Duodenal mucosa (tissue), 2 donors: Measurements from ENCODE around the gene DPM1.

Source experiments
- H3K27ac ChIP-seq: one replicate; pipeline ENCODE4 v1.7.0; 2013; ENCODE audit warnings: low read depth, low read length
- H3K27me3 ChIP-seq, 2 donors: one replicate each; pipeline ENCODE4 v1.7.0; 2013; ENCODE audit warnings: low read length in 2 of 2, control low read depth in 1 of 2; ENCODE audit not compliant: insufficient read depth in 2 of 2, control insufficient read depth in 1 of 2
- H3K36me3 ChIP-seq, 2 donors: one replicate each; pipeline ENCODE4 v1.7.0; 2013; ENCODE audit warnings: low read length in 2 of 2, control low read depth in 1 of 2; ENCODE audit not compliant: insufficient read depth in 2 of 2, control insufficient read depth in 1 of 2
- H3K4me1 ChIP-seq, 2 donors: one replicate each; pipeline ENCODE4 v1.7.0; 2013; ENCODE audit warnings: low read length in 2 of 2, control low read depth in 1 of 2; ENCODE audit not compliant: insufficient read depth in 2 of 2, control insufficient read depth in 1 of 2
- H3K4me3 ChIP-seq, 2 donors: one replicate each; pipeline ENCODE4 v1.7.0; 2013; ENCODE audit warnings: low read length in 2 of 2, low read depth in 1 of 2
- H3K9ac ChIP-seq, 2 donors: one replicate each; pipeline ENCODE4 v1.7.0; 2013; ENCODE audit warnings: low read length in 2 of 2, low read depth in 1 of 2
- H3K9me3 ChIP-seq, 2 donors: one replicate each; pipeline ENCODE4 v1.7.0; 2013; ENCODE audit warnings: low read length in 2 of 2, control low read depth in 1 of 2; ENCODE audit not compliant: control insufficient read depth in 1 of 2

Gene DPM1

DNA sequence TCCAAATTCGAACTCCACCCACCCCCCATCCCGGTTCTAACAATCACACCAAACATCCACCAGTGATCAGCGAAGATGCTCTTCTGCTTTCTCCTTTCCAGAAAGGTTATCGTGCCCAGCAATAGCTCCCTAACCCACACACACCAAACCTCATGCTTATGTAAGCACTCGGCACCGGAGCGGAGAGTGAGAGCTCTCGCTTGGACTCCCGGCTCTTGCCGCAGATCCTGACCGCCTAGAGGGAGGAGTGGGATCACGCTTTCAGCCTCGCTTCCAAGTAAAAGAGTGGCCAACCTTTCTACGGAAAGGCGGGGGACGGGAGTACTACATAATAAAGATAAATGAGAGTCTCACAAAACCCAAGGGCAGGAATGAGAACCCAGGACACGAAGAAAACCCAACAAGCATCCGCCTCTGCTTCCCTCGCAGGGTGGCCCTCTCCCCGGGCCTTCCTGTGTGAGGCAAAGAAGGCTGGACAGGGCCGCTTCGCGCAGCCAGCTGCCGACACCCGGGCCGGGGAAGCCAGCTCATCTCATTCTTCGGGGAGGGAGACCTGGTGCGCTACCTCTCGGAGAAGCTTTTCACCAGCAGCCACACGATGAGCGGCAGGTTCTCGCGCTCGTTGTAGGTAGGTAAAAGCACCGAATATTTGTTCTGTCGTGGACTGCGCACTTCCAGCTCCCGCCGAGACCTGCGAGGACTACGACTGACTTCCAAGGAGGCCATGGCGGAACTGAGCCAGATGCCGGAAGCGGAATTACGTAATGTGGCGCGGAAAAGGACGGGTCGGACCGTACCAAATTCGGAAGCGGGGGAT lies at the start of gene DPM1:
Gene DPM1, minus strand, starts transcription at position 735 of the 817 bp plus-strand sequence. Its CDS starts 9 bp downstream, at position 726.
- Histone ChIP-seq H3K4me1 (peaks cover 29% of the 10 kb centered on the region in 2 donors), H3K27me3 (no peaks in the 10 kb centered on the region), H3K27ac (peak within 1 kb of the TSS; percentile 71), H3K9me3 (no peaks in the 10 kb centered on the region), H3K36me3 (peaks cover 13 to 19% of the 10 kb centered on the region in 2 donors), H3K4me3 (peak within 1 kb of the TSS; percentile 93 to 96), H3K9ac (peak within 1 kb of the TSS; percentile 88 to 97)

DNA sequence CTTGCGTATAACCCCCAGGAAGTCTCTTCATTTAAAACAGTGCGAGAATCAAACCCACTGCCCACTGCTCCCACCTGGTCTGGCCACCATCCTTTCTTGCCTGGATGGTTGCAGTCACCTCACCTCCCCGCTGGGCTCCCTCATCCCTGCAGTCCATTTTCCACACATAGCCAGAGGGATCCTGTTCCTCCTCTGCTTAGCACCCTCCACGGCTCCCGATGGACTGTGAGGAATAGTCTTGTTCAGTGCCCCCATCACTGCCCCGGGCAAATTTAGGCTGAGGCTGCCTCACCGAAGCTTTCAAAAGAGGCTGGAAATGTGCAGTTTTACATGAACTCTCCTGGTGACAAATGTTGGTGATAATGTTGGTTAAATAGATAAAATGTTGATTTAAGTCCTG lies 46.9 kb upstream of the DPM1 start:
- no peak overlapping the region for H3K4me3 ChIP-seq
- no peaks in the 10 kb centered on the region for H3K36me3 ChIP-seq
- no peak overlapping the region for H3K9ac ChIP-seq
- H3K27ac ChIP-seq, result no peak overlapping the region
- H3K27me3 ChIP-seq, result peaks cover 0 to 8% of the 10 kb centered on the region in 2 donors
- no peaks in the 10 kb centered on the region for H3K9me3 ChIP-seq
- peaks cover 6 to 9% of the 10 kb centered on the region in 2 donors for H3K4me1 ChIP-seq

DNA sequence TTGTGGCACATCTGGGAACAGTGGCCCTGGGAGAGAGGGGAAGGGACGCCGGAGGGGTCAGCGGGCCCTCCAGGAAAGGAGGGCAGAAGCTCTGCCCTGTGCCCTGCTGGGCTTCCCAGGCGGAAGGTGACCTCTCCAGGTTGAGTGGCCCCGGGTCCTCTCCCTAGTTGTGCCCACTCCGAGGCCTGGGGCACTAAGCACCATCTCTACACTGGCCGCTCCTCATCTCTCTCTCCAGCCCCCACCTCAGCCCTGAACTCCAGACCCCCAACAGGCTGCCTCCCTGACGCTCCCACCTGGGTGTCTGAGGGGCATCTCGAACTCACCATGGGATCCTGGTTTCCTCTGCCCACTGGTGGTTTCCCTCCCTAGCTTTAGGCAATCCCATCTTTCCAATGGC lies 46.4 kb upstream of the DPM1 start:
- no peak overlapping the region for H3K27ac ChIP-seq
- H3K27me3 ChIP-seq, result peaks cover 0 to 8% of the 10 kb centered on the region in 2 donors
- H3K4me1 ChIP-seq, result peaks cover 6 to 9% of the 10 kb centered on the region in 2 donors
- no peak overlapping the region for H3K9ac ChIP-seq
- no peaks in the 10 kb centered on the region for H3K36me3 ChIP-seq
- no peaks in the 10 kb centered on the region for H3K9me3 ChIP-seq
- H3K4me3 ChIP-seq, result no peak overlapping the region

DNA sequence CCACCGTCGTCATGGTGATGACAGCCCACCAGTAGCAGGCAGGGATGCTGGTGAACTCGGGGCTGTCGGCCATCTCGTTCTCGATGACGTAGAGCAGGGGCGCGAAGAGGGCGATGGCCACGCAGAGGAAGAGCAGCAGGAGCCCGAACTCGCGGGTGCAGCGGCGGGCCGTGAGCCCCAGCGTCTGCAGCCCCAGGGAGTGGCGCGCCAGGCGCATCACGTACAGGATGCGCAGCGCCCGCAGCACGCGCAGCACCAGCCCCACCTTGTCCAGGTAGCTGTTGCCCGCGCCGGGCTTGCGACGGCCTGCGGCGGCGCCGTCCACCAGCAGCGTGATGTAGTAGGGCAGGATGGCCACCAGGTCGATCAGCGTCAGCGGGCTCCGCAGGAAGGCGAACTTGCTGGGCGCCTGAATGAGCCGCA lies 46.0 kb upstream of the DPM1 start:
- H3K27ac ChIP-seq, result no peak overlapping the region
- H3K27me3 ChIP-seq, result peaks cover 0 to 10% of the 10 kb centered on the region in 2 donors

DNA sequence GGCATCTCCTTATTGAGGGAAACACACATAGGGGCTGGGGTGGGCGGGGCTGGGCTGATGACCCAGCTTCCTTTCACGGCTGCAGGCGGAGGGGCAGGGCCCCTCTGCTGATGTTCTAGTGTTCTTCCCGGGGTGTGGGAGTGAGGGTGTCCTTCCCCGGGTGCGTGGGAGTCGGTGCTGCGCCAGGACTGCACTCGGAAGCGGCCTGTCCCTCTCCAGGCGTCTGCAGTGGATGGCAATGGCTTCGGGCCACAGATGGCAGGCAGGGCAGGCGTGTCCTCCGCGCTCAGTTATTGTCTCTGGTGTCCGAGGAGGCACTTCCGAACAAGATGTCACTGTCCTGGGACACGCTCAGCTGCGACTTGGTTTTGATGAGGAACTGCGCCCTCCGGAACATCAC lies 45.4 kb upstream of the DPM1 start:
- peaks cover 0 to 11% of the 10 kb centered on the region in 2 donors for H3K27me3 ChIP-seq
- H3K9me3 ChIP-seq, result no peaks in the 10 kb centered on the region
- H3K27ac ChIP-seq, result no peak overlapping the region
- no peak overlapping the region for H3K4me3 ChIP-seq
- H3K4me1 ChIP-seq, result peaks cover 0 to 3% of the 10 kb centered on the region in 2 donors
- no peak overlapping the region for H3K9ac ChIP-seq
- no peaks in the 10 kb centered on the region for H3K36me3 ChIP-seq

More for the DNA sequence above, 46.0 kb upstream of the DPM1 start:
- Histone ChIP-seq H3K4me1 (peaks cover 5 to 8% of the 10 kb centered on the region in 2 donors), H3K36me3 (no peaks in the 10 kb centered on the region), H3K4me3 (no peak overlapping the region), H3K9ac (no peak overlapping the region), H3K9me3 (no peaks in the 10 kb centered on the region)

DNA sequence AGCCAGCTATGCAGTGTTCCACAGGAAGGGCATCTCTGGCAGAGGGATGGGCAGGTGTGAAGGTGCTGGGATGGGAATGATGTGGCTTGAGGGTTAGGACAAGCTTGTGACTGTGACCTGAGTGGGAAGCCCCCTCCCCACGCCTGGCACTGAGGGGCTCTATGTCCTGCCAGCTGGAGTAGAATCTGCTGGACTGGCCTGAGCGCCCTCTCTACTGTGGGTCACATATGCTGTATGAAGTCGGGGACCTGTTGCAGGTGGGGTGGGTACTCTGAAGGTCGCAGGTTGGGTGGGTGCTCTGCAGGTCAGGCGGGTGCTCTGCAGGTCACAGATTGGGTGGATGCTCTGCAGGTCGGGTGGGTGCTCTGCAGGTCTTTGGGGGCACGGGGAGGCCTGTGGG lies 44.3 kb upstream of the DPM1 start:
- H3K9me3 ChIP-seq, result no peaks in the 10 kb centered on the region
- no peak overlapping the region for H3K27ac ChIP-seq
- H3K4me1 ChIP-seq, result no peaks in the 10 kb centered on the region
- no peak overlapping the region for H3K4me3 ChIP-seq
- peaks cover 0 to 14% of the 10 kb centered on the region in 2 donors for H3K27me3 ChIP-seq
- H3K36me3 ChIP-seq, result no peaks in the 10 kb centered on the region
- no peak overlapping the region for H3K9ac ChIP-seq

DNA sequence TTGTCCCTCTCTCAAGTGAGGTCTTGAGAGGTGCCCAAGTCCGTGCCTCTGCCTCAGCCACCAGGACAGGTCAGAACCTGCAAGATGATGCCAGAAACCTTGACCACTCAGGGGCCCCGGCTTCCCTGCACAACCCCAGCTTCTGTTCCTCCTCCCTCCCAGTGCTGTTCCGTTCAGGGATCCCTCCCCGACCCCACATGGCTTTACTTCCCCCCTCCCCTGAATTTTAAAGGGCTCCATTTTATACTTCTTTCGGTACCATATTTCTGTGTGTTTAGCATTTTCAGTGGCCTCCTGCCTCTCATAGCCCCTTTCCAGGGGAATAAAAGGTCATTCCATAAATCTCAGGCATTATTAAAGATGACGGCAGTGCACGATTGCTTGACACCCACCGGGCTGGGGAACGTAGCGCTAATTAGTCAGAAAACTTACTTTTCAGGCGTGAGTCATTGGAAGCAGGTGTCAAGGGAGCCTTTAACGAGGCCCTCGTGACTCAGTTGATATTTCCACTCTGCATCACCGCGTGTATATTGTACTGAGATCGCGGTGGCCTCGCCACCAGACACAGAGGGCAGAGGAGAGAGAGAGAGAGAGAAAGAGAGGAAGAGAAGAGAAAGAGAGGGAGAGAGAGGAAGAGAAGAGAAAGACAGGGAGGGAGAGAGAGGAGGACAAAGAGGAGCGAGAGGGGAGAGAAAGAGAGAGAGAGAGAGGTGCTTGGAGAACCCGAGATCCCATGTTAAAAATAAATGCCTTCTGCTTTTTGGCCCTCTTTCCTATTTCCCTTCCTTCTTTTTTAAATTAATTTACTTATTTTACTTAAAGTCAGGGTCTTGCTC lies 43.3 kb upstream of the DPM1 start:
- no peaks in the 10 kb centered on the region for H3K9me3 ChIP-seq
- H3K4me1 ChIP-seq, result no peaks in the 10 kb centered on the region
- no peak overlapping the region for H3K4me3 ChIP-seq
- no peak overlapping the region for H3K9ac ChIP-seq
- H3K36me3 ChIP-seq, result no peaks in the 10 kb centered on the region
- peaks cover 0 to 16% of the 10 kb centered on the region in 2 donors for H3K27me3 ChIP-seq
- no peak overlapping the region for H3K27ac ChIP-seq

DNA sequence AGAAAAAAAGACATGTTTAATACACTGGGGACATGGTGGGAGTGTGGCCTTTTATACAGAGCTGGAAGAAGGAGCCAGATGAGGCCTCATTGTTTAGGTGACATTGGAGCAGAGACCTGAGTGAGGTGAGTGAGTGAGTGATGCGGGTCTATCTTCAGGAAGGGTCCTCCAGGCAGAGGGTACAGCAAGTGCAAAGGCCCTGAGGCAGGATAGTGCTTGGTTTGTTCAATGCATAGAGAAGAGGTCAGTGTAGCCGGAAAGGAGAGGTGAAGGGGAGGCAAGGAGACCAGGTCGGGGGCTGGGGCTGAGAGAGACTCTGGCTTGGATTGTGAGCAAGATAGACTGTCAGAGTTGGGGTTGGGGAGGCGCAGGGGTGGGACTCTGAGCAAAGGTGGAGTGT lies 41.0 kb upstream of the DPM1 start:
- Histone ChIP-seq H3K27me3 (peaks cover 0 to 19% of the 10 kb centered on the region in 2 donors), H3K4me3 (no peak overlapping the region), H3K27ac (no peak overlapping the region)

DNA sequence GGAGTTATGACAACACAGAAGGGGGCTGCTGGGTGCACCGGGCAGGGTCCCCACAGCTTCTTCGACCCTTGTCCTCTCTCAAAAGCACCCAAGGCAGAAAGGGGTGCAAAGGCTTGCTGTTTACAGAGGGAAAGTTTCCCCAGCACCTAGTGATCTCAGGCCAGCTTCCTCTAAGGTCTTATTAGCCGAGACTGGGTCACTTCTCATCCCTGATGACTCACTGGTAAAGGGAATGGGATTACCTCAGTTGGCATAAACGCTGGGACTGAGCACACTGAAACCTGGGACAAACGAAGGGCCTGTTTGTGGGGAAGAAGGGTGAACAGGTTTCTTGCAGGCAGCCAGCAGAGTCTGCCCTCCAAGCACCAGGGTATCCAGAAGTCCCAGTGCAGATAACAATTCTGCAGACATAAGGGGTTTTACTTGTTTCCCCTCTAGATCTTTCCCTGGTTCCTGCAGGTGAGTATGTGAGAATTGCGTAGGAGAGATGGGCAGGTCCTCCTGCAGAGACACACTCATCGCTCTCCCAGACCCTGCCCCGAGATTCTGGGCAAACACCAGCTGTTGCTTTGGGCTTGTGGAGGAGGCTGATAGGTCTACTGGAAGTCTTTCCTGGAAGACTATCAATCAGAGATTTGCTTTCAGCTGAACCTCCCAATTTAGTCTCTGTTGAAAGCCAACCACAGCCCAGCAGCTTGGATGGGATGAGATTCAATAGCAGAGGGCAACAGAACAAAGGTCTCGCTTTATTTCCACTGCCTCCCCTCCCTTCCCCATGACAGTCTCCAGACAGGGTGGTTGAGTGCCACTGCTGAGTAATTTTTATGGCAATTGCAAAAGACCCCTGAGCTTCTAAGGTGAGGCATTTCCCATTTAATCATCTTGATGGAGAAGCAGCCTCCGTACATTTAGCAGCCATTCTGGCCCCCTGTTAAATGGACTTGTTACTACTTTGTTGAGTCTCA lies 38.9 kb upstream of the DPM1 start:
- Histone ChIP-seq H3K9me3 (no peaks in the 10 kb centered on the region), H3K36me3 (no peaks in the 10 kb centered on the region), H3K4me3 (no peak overlapping the region), H3K9ac (no peak overlapping the region), H3K4me1 (peaks cover 5% of the 10 kb centered on the region in 2 donors), H3K27ac (no peak overlapping the region), H3K27me3 (peaks cover 0 to 15% of the 10 kb centered on the region in 2 donors)

More for the DNA sequence above, 41.0 kb upstream of the DPM1 start:
- Histone ChIP-seq H3K9ac (no peak overlapping the region), H3K36me3 (no peaks in the 10 kb centered on the region), H3K9me3 (no peaks in the 10 kb centered on the region), H3K4me1 (no peaks in the 10 kb centered on the region)
